KOPT-K1 (cell line): ENCODE measurements around the gene TMEM163.

Experiments used
- H3K27ac ChIP-seq: fragments of 200-600 bp; sonication (generic); 2 replicates; pipeline ENCODE4 v1.5.1; 2016; ENCODE audit warnings: antibody characterized with exemption, mild to moderate bottlenecking, low read depth, low read length; ENCODE audit not compliant: poor library complexity, severe bottlenecking
- H3K36me3 ChIP-seq: fragments of 200-600 bp; sonication (generic); 2 replicates; pipeline ENCODE4 v1.5.1; 2017; ENCODE audit warnings: antibody characterized with exemption, mild to moderate bottlenecking, low read length, moderate library complexity; ENCODE audit not compliant: insufficient read depth
- H3K9me3 ChIP-seq: fragments of 200-600 bp; sonication (generic); 2 replicates; pipeline ENCODE4 v1.5.1; 2017; ENCODE audit warnings: antibody characterized with exemption, low read length, mild to moderate bottlenecking; ENCODE audit not compliant: insufficient read depth, poor library complexity, severe bottlenecking

The TMEM163 gene

GRCh38 chr2:134555411-134555810 lies 163.4 kb downstream of the TMEM163 start:
- H3K36me3 ChIP-seq, result no peaks in the 10 kb centered on the region
- H3K9me3 ChIP-seq, result no peaks in the 10 kb centered on the region
- no peak overlapping the region for H3K27ac ChIP-seq

- Histone ChIP-seq H3K36me3 (no peaks in the 10 kb centered on the region), H3K9me3 (no peaks in the 10 kb centered on the region), H3K27ac (no peak overlapping the region)
Observed at GRCh38 chr2:134553657-134554056, 165.1 kb downstream of the TMEM163 start.

- Histone ChIP-seq H3K9me3 (no peaks in the 10 kb centered on the region), H3K36me3 (no peaks in the 10 kb centered on the region), H3K27ac (no peak overlapping the region)
Observed at GRCh38 chr2:134550566-134551164, 168.1 kb downstream of the TMEM163 start.

- no peak overlapping the region for H3K27ac ChIP-seq
- H3K36me3 ChIP-seq, result no peaks in the 10 kb centered on the region
Observed at GRCh38 chr2:134549104-134549503, 169.7 kb downstream of the TMEM163 start.

DNA sequence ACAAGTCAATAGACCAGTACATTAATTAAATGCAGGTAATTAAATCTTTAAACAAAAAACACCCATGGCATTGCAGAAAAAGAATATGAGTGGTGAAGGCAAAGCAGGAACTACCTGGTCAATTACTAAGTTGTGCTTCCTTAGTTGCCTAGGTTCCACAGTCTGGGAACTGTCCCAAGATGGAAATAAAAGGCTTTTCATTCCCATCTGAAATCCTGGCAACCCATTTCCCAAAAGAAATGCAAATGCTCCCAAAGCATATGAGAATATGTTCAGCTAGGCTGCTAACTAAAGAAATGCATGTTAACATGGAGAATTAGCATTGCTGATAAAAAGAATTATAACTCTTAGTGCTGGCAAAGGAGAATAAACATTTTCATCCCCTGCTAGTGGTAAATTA lies 177.8 kb downstream of the TMEM163 start:
- no peak overlapping the region for H3K27ac ChIP-seq
- H3K36me3 ChIP-seq, result no peaks in the 10 kb centered on the region
- H3K9me3 ChIP-seq, result no peaks in the 10 kb centered on the region

More at GRCh38 chr2:134549104-134549503, 169.7 kb downstream of the TMEM163 start:
- no peaks in the 10 kb centered on the region for H3K9me3 ChIP-seq

GRCh38 chr2:134539981-134540380 lies 178.8 kb downstream of the TMEM163 start:
- H3K27ac ChIP-seq, result no peak overlapping the region
- no peaks in the 10 kb centered on the region for H3K36me3 ChIP-seq
- no peaks in the 10 kb centered on the region for H3K9me3 ChIP-seq

- Histone ChIP-seq H3K36me3 (no peaks in the 10 kb centered on the region), H3K9me3 (no peaks in the 10 kb centered on the region), H3K27ac (no peak overlapping the region)
Observed at GRCh38 chr2:134537702-134538101, 181.1 kb downstream of the TMEM163 start.

GRCh38 chr2:134537121-134537520 lies 181.7 kb downstream of the TMEM163 start:
- Histone ChIP-seq H3K27ac (no peak overlapping the region), H3K9me3 (no peaks in the 10 kb centered on the region), H3K36me3 (no peaks in the 10 kb centered on the region)

- no peak overlapping the region for H3K27ac ChIP-seq
- H3K9me3 ChIP-seq, result no peaks in the 10 kb centered on the region
- H3K36me3 ChIP-seq, result no peaks in the 10 kb centered on the region
Observed at GRCh38 chr2:134536296-134536695, 182.5 kb downstream of the TMEM163 start.

DNA sequence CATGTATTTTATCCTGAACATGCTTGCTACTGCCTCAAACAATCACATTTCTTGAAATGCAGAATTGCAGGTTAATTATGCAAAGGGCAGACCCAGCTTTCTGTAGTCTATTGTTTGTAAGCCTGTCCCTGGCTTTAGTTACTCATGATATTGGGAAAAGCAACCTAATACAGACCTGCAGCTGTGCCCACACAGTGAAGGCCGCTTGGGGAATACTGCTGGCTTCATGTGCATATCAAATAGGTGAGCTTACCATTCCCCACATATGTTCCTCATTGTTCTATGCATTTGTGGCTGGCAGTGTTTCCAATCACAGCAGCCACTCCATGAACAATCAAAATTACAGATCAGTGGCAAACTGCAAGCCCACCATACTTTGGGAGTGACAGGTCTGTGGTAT lies 186.3 kb downstream of the TMEM163 start:
- no peak overlapping the region for H3K27ac ChIP-seq
- no peaks in the 10 kb centered on the region for H3K9me3 ChIP-seq
- no peaks in the 10 kb centered on the region for H3K36me3 ChIP-seq

DNA sequence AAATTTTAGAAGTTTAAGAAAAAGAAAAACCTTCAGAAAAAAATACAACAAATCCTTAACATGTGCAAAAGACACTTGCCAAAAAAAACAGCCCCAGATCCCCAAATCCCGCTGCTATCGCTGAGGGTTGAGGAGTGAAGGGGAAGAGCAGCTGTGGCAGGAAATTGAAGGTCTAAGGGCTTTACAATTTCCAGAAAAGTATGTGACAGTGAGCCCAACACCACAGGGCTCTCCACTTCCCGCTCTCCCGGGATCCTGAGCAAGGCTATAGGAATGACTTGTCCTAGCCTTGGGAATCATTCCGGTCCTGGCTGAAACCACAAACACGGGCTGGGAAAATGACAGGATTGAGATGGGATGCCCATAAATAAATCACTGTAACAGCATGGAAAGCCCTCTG lies 191.4 kb downstream of the TMEM163 start:
- H3K27ac ChIP-seq, result no peak overlapping the region

DNA sequence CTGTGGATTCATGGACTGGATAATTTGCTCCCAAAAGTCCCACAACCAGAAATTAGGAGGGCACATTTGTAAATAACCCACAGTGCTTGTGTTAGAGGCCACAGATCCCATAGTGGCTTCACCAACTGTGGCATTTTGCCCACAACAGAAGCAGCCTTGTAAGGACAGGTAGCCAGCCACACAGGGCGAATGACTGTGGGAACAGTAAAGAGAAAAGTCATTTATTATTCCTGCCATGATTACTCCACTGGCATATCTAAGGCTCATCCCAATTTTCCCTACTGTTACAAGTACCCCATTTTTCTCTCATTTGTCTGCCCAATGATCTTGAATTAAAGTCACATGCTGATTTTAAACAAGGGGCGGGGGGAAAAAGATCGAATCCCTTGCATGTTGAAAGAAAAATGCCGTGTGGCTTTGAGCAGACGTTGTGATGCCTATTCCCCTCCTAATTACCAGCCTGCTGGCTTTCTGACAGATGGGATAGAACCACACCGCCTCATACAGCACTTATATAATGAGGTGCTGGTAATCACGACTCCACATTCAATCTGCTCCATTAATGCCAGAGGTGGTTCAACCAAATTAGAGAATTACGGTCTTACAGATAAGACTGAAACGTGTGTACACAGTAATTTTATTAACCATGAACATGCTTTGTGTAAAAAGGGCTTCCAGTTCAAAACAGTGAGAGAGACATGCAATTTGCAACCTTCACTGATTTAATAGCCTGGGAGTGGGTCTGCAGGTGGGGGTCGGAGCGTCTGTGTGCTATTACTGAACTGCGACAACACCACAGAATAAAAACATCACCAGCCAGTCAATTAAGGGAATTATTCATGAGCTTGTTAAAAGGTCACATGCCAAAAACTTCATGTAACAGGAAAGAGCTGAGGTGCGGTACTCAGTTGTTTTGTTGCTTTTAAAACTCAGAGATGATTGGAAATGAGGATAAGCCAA lies 196.0 kb downstream of the TMEM163 start:
- H3K27ac ChIP-seq, result no peak overlapping the region
- H3K36me3 ChIP-seq, result no peaks in the 10 kb centered on the region
- no peaks in the 10 kb centered on the region for H3K9me3 ChIP-seq

More for the DNA sequence above, 191.4 kb downstream of the TMEM163 start:
- Histone ChIP-seq H3K36me3 (no peaks in the 10 kb centered on the region), H3K9me3 (no peaks in the 10 kb centered on the region)

DNA sequence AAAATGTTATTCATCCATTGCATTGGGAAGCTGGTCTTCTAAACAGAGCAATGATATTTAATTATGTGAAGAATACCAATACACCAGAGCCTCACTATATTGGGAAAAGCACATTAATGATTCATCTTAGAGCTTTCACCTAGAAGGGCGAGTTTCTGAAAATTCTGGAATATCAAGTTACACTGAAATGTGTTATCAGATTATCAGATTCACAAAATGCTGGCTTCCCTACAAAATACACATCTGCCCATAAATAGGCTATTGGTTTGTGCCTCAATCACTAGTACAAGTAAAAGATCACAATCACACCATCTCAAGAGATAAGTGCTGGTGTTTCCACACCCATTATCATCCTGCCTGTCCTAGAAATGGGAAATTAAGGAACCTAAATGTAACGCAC lies 200.7 kb downstream of the TMEM163 start:
- Histone ChIP-seq H3K36me3 (no peaks in the 10 kb centered on the region), H3K9me3 (no peaks in the 10 kb centered on the region), H3K27ac (no peak overlapping the region)

DNA sequence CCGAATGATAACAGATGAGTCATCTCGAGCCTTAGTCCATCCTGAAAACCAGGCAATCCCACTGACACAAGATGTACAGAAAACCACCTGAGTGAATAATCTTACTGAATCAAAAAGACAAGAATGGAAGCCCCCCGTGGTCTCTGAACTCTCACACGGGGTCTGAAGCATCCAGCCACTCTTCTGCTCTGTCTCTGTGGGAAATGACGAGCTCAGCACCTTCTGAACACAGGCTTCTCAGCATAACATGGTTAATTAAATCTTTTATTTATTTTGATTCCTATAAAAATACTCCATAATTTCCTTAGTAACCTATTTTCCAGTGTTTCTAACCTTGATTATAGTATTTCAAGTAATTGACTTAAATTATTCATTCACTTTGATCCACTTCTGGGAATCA lies 203.7 kb downstream of the TMEM163 start:
- Histone ChIP-seq H3K27ac (no peak overlapping the region), H3K9me3 (no peaks in the 10 kb centered on the region), H3K36me3 (no peaks in the 10 kb centered on the region)

DNA sequence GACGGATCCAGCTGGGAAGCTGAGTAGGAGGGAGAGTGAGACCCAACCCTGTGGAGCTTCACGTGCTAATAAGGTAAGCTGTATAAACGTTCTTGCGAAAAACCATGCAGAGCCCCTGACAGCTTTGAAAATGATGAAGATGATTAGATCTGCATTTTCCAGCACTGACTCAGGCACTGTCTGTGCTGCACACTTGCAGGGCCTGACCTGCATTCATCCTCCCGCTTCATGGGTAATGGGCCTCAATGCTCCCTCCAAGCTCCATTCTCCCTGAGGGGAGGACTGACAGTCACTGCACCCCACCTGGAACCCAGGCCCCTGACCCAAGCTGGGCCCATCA lies 205.4 kb downstream of the TMEM163 start:
- no peak overlapping the region for H3K27ac ChIP-seq
- H3K9me3 ChIP-seq, result no peaks in the 10 kb centered on the region
- H3K36me3 ChIP-seq, result no peaks in the 10 kb centered on the region
